Measurements from ENCODE around the gene IMPDH2.

Gene IMPDH2

DNA sequence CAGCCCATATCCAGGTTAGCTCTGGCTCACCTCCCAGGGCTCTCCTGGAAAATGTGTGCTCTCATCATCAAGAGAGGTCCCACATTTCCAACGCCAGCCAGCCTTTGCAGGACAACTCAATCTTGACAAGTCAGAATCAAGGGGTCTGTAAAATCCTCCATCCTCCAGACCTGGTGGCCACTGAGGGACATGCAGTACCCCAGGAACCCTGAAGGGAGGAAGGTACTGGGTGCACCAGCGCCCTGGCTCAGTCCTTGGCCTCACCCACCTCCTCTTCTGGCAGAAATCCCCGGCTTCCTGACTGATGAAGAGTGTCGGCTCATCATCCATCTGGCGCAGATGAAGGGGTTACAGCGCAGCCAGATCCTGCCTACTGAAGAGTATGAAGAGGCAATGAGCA is 28.0 kb downstream of the IMPDH2 start:
- ATAC-seq = no peak
- no peak for TF ChIP-seq ISL1 (CRISPR knock-in tag; IDR thresholded peaks at IDR 0.05)
- TF ChIP-seq ESRRG (CRISPR knock-in tag; IDR thresholded peaks at IDR 0.05) = no peak
- no peak for TF ChIP-seq ZC3H10 (CRISPR knock-in tag; IDR thresholded peaks at IDR 0.05)

DNA sequence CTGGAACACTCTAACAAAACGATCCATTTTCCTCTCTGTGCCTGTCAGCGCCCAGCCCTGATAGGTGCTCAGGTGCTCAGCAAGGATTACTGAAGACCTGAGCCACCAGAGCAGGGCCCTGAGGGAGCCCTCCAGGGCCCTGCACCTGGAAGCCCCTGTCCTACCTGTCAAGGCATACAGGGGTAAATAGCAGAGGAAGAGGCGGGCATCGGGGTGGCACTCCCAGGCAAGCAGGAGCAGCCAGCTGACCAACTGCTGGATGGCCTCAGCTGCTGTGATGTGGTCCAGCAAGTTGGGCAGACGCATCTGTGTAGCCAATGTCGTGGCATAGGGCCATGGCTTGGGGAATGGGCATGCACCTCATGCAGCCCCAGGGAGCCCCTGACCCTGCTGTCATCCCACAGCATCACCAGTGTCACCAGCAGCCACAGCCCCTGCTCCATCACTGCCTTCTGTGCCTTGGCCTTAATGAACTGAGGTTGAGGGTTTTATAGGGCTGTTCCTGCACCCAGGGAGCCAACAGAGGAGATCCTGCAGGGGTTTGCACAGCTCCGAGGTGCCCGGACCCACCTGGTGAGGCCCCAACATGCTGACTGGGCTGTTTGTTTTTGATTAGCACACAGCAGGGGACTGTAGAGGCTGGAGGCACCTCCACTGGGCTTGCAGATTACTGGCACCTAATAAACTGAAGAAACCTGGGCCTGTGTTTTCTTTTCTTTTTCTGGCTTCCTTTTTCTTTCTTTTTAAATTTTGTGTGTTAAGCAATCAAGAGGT is 29.9 kb downstream of the IMPDH2 start:
- ATAC-seq = no peak
- TF ChIP-seq TOX (CRISPR knock-in tag; IDR thresholded peaks at IDR 0.05; ENCODE audit: borderline replicate concordance) = no peak
- TF ChIP-seq CSDC2 (CRISPR knock-in tag; IDR thresholded peaks at IDR 0.05) = no peak
- no peak for TF ChIP-seq ZNF70 (CRISPR knock-in tag; IDR thresholded peaks at IDR 0.05)
- TF ChIP-seq TCF4 (CRISPR knock-in tag; IDR thresholded peaks at IDR 0.05; ENCODE audit: borderline replicate concordance) = no peak
- TF ChIP-seq ZNF8 (CRISPR knock-in tag; IDR thresholded peaks at IDR 0.05) = no peak

DNA sequence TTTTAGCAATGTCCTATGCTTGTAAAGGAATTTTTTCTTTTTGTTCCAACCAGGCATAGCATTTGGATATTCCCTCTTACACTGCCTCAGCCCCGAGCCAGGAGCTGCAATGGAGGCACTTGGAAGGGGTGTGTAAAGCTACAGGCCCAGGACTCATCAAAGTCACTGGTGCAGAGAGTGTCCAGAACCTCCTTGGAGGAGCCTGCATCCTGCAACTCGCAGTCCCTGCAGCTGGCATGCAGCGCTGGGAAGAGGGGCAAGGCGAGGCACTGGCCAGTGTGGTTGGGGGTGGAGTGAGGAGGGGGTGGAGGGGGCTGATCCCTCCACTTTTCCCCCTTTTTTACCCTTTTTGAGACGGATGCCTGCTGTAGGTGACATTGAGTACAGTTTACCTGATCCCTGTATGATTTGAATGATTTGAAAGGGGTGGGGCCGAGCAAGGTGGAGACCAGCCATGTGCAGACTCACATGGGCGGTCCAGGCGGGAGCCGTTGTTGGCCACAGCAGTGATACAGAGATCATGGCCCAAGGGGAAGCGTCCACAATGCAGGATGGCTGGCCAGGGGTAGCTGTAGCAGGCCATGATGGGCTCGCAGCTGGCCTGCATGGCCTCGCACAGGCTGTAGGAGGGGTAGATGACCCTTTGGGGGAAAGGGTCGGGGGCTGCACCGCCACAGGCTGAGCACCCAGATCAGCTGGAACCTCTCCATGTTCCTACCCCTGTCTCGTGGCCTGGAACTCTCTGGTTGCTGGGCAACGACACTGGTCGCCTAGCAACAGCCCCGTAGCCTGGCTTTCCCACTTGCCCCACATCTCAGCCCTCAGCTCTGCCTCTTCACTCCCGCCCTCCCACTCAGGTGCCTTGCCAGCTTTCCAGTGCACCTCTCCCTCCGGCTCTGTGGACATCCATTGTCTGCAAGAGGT is 31.2 kb downstream of the IMPDH2 start:
- no peak for TF ChIP-seq CSDC2 (CRISPR knock-in tag; IDR thresholded peaks at IDR 0.05)
- TF ChIP-seq PPARA (CRISPR knock-in tag; IDR thresholded peaks at IDR 0.05; ENCODE audit: borderline replicate concordance) = no peak
- TF ChIP-seq TOX (CRISPR knock-in tag; IDR thresholded peaks at IDR 0.05; ENCODE audit: borderline replicate concordance) = no peak
- no peak for TF ChIP-seq SNAI2 (CRISPR knock-in tag; IDR thresholded peaks at IDR 0.05)
- no peak for TF ChIP-seq ZFP3 (CRISPR knock-in tag; IDR thresholded peaks at IDR 0.05)
- no peak for TF ChIP-seq OSR1 (CRISPR knock-in tag; IDR thresholded peaks at IDR 0.05)
- no peak for ATAC-seq

DNA sequence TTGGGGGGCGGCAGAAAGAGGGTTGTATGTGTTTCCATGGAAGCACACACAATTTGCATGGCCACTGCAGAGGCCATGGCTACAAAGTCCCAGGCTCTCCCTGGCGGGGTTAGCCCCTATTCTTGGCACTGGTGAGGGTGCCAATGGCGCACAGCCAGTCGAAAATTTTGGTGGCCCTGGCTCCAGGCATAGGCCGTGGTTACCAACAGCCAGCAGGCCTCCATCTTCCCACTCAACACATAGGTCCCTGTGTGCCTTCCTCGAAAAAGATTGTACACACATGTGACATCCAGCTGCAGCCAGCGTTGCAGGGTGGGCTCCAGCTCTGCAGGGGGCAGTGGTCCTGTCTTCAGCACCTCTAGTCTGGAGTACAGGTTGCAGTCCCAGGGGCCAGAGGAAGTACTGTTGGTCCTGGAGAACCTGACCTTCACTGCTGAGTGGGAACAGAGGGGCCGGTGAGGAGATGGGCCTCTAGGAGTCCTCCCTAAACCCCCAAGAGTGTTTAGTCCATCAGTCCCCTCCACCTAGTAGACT is 32.0 kb downstream of the IMPDH2 start:
- TF ChIP-seq, protein P1, sequence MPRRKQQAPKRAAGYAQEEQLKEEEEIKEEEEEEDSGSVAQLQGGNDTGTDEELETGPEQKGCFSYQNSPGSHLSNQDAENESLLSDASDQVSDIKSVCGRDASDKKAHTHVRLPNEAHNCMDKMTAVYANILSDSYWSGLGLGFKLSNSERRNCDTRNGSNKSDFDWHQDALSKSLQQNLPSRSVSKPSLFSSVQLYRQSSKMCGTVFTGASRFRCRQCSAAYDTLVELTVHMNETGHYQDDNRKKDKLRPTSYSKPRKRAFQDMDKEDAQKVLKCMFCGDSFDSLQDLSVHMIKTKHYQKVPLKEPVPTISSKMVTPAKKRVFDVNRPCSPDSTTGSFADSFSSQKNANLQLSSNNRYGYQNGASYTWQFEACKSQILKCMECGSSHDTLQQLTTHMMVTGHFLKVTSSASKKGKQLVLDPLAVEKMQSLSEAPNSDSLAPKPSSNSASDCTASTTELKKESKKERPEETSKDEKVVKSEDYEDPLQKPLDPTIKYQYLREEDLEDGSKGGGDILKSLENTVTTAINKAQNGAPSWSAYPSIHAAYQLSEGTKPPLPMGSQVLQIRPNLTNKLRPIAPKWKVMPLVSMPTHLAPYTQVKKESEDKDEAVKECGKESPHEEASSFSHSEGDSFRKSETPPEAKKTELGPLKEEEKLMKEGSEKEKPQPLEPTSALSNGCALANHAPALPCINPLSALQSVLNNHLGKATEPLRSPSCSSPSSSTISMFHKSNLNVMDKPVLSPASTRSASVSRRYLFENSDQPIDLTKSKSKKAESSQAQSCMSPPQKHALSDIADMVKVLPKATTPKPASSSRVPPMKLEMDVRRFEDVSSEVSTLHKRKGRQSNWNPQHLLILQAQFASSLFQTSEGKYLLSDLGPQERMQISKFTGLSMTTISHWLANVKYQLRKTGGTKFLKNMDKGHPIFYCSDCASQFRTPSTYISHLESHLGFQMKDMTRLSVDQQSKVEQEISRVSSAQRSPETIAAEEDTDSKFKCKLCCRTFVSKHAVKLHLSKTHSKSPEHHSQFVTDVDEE (CRISPR knock-in tag; IDR thresholded peaks at IDR 0.05) = no peak
- TF ChIP-seq TCF4 (CRISPR knock-in tag; IDR thresholded peaks at IDR 0.05; ENCODE audit: borderline replicate concordance) (no peak), ZC3H10 (CRISPR knock-in tag; IDR thresholded peaks at IDR 0.05) (no peak), SNAI2 (CRISPR knock-in tag; IDR thresholded peaks at IDR 0.05) (no peak), RARB (CRISPR knock-in tag; IDR thresholded peaks at IDR 0.05) (no peak), ZNF565 (CRISPR knock-in tag; conservative IDR thresholded peaks at IDR 0.05; ENCODE audit: low read depth) (no peak), ISL1 (CRISPR knock-in tag; IDR thresholded peaks at IDR 0.05) (no peak)
- TF ChIP-seq, protein P2, sequence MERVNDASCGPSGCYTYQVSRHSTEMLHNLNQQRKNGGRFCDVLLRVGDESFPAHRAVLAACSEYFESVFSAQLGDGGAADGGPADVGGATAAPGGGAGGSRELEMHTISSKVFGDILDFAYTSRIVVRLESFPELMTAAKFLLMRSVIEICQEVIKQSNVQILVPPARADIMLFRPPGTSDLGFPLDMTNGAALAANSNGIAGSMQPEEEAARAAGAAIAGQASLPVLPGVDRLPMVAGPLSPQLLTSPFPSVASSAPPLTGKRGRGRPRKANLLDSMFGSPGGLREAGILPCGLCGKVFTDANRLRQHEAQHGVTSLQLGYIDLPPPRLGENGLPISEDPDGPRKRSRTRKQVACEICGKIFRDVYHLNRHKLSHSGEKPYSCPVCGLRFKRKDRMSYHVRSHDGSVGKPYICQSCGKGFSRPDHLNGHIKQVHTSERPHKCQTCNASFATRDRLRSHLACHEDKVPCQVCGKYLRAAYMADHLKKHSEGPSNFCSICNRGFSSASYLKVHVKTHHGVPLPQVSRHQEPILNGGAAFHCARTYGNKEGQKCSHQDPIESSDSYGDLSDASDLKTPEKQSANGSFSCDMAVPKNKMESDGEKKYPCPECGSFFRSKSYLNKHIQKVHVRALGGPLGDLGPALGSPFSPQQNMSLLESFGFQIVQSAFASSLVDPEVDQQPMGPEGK (CRISPR knock-in tag; IDR thresholded peaks at IDR 0.05; ENCODE audit: borderline replicate concordance) = no peak
- TF ChIP-seq, protein P3, sequence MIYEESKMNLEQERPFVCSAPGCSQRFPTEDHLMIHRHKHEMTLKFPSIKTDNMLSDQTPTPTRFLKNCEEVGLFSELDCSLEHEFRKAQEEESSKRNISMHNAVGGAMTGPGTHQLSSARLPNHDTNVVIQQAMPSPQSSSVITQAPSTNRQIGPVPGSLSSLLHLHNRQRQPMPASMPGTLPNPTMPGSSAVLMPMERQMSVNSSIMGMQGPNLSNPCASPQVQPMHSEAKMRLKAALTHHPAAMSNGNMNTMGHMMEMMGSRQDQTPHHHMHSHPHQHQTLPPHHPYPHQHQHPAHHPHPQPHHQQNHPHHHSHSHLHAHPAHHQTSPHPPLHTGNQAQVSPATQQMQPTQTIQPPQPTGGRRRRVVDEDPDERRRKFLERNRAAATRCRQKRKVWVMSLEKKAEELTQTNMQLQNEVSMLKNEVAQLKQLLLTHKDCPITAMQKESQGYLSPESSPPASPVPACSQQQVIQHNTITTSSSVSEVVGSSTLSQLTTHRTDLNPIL (CRISPR knock-in tag; IDR thresholded peaks at IDR 0.05; ENCODE audit: low read depth) = no peak
- no peak for ATAC-seq

DNA sequence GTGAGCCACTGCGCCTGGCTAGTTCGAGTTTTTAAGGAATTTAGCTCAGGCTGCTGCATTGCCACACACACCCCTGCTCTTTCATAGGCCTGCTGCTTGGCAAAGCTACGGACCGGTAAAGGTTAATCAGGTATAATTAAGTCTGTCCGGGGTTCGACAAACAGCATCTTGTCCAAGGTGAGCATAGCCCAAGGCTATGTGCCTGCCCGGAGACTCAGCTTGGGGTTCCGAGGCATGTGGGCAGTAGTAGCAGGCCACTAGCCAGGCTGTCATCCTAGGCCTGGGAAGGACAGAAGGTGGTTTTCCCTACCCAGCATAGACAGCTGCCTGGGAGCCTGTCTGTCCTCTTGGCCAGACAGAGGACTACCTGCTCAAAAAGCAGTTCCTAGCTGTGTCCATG is 32.6 kb downstream of the IMPDH2 start:
- no peak for TF ChIP-seq ISL1 (CRISPR knock-in tag; IDR thresholded peaks at IDR 0.05)
- no peak for ATAC-seq
